AG09309 (cell line): ENCODE results near the gene IQSEC1.

Source experiments
- DNase-seq: peaks from one replicate; pipeline ENCODE4 v3.0.0-alpha.2; 2010; ENCODE audit warnings: low read depth
- H3K4me3 ChIP-seq: 2 replicates; pipeline ENCODE4 v1.5.1; 2011; ENCODE audit warnings: mild to moderate bottlenecking, low read depth, low read length, moderate library complexity; ENCODE audit not compliant: control insufficient read depth
- TF ChIP-seq, protein P1 (sequence below): IDR thresholded peaks from 2 replicates; pipeline ENCODE4 v1.5.1; 2011; ENCODE audit warnings: mild to moderate bottlenecking, low read depth, low read length, inconsistent platforms; ENCODE audit not compliant: insufficient read depth, control insufficient read depth; ENCODE audit errors: missing control alignments

The IQSEC1 gene

DNA sequence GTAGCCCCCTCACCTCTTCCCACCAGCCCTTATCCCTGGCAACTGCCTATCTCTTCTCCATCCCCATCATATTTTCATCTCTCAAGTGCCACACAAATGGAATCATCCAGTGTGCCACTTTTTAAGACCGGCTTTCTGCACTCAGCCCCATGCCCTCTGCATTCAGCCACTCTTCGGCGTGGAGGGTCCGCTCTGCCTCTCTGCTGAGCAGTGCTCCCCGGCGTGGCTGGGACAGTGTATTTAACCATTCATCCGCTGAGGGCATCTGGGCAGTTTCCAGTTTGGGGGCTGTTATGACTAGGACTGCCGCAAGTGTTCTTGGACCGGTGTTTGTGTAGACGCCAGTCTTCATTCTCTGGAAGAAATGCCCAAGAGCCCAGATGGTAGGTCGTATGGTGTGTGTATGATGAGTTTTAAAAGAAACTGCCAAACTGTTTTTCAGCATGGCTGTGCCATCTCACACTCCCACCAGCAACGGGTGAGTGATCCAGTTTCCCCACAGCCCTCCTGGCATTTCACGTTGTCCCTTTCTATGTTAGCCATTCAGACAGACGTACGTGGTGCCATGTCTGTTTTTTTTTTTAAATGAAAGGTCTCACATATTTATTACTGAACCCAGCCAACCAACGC is 20.9 kb downstream of the IQSEC1 start:
- no peak for DNase-seq
- TF ChIP-seq, protein P1, sequence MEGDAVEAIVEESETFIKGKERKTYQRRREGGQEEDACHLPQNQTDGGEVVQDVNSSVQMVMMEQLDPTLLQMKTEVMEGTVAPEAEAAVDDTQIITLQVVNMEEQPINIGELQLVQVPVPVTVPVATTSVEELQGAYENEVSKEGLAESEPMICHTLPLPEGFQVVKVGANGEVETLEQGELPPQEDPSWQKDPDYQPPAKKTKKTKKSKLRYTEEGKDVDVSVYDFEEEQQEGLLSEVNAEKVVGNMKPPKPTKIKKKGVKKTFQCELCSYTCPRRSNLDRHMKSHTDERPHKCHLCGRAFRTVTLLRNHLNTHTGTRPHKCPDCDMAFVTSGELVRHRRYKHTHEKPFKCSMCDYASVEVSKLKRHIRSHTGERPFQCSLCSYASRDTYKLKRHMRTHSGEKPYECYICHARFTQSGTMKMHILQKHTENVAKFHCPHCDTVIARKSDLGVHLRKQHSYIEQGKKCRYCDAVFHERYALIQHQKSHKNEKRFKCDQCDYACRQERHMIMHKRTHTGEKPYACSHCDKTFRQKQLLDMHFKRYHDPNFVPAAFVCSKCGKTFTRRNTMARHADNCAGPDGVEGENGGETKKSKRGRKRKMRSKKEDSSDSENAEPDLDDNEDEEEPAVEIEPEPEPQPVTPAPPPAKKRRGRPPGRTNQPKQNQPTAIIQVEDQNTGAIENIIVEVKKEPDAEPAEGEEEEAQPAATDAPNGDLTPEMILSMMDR = no peak
- H3K4me3 ChIP-seq = no peak overlapping the region

DNA sequence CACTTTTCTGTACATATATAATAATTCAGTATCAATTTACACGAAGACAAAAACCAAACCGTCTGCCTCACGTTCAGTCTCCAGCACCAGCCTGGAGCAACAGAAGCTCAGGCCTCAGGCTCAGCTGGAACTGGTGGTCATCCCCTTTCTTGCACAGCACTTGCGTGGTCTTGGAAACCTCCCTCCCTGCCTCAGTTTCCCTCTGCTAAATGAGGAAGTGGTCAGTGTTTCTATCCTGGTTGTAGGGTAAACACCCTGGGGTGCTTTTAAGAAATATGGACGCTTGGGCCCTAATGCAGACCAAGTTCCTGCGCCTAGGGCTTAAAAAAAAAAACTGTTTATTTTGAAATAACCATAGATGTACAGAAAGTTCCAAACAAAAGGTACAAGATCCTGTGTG is 21.6 kb downstream of the IQSEC1 start:
- H3K4me3 ChIP-seq = no peak overlapping the region
- no peak for DNase-seq
- TF ChIP-seq, protein P1 = no peak

DNA sequence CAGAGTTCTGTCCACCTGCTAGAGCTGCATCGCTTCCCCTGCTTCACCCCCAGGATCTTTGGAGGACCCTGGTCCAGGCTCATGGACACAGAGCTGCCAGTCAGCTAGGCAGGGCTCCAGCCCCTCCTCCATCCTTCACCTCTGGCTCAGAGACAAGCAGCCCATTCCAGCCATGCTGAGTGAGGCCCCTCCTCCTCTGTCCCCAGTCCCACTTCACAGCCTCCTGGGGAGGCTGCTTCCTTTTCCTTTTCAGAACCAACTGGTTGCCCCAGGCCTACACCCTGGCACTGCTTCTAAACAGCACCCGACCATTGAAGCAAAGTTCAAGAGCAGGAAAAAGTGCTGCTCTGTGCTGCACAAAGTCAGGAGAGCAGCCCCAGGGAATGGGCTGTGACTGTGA is 22.2 kb downstream of the IQSEC1 start:
- TF ChIP-seq, protein P1 = no peak
- DNase-seq = no peak

DNA sequence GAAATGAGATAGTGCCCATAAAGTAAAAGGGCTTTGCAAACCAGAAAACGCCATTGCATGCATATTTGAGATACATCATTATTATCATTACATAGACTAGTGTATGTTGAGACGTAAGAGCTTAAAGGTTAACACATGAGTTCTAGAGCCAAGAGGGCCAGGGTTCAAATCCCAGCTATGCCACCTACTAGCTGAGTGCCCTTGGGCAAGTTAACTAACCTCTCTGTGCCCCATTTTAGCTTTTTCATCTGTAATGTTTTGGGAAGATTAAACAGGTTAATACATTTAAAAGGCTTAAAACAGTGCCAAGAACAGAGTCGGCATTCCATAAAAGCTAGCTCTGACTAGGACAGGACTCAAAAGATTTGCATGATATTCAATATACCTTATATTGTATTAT is 22.8 kb downstream of the IQSEC1 start:
- no peak for DNase-seq
- TF ChIP-seq, protein P1 = no peak
- H3K4me3 ChIP-seq = no peak overlapping the region

More for the DNA sequence above, 22.2 kb downstream of the IQSEC1 start:
- H3K4me3 ChIP-seq = no peak overlapping the region

DNA sequence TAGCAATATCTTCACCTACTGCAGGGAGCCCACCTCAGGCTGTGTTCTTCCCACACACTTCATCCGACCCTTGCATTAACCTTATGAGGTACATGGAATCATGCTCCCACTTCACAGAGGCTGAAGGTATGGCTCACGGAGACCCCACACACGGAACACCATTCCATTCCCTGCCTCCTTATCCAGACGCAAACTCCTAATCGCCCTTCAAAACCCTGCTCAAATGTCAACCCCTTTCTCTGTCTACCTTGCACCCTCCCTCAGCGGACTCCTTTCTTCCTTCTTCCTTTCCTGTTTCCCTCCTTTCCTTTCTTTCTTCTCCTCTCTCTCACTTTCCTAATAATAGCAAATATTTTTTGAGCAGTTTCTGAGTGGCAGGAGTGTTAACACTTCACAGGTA is 23.8 kb downstream of the IQSEC1 start:
- TF ChIP-seq, protein P1 = no peak
- H3K4me3 ChIP-seq = no peak overlapping the region
- DNase-seq = no peak

DNA sequence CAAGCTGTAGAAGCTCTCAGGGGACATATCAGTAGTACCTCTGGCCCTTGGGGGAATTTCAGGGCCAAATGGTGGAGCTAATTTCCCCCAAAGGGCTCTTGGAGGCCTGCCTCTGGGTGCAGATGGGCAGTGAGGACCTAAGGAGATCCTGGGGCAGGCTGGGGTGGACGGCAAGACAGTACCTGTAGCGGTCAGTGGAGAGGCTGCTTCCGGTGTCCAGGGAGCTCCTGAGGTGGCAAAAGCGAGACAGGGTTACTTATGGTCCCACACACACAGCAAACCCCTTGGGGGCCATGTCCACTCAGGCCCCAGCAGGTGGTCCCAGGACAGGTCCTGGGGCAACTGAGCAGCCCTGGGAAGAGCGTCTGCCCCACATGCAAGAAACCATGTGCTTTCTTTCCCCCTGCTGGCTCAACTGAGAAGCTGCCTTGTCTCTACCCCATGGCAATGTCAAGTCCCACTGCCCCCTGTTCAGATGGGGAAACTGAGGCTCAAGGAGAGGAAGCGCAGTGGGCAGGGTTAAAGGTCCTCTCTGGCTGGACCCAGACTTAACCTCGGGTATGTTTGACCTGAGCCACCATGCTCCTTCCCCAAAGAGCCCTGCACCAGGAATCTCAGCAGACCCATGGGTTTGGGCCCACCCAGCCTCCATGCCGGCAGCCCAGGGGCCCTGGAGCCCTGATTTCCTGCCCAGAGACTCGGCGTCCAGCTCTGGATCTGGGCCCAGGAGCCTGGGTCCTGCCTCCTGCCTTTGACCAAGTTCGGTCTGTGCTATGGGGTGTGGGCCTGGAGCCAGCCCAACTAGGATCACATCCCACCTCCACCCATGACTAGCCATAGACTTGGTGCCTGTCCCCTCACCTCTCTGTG is 25.7 kb downstream of the IQSEC1 start:
- H3K4me3 ChIP-seq = no peak overlapping the region
- TF ChIP-seq, protein P1 = peak; percentile 23
- no peak for DNase-seq
